Suppressor macrophage (primary cell): ENCODE measurements around the gene KLK1.
"Not testable (repeated sequence)": the region's sequence is repeated elsewhere in the genome, so short reads cannot be mapped to it uniquely, and the experiment has no call there.

Source experiments
- DNase-seq, 4 experiments: peaks; one replicate each; pipeline ENCODE4 v3.0.0-alpha.2; 2020 to 2022

The KLK1 gene

DNA sequence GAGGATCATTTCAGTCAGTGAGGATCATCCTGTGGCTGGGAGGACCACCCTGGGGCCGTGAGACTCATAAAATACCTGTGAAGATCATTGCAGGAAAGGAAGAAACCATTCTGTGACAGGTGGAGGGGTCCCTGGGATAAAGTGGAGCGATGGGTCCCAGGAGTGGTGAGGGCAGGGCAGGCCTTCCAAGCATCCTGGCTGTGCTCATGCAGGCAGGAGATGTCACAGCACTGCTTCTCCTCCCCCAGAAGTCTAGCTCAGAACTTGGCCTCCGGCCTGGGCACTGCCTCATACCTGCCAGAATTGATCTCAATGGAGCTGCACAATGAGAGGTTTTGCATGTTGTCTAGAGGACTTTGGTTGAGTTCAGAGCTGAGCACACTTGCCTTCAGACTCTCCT lies 11.1 kb downstream of the KLK1 start:
- DNase-seq = no peak

DNA sequence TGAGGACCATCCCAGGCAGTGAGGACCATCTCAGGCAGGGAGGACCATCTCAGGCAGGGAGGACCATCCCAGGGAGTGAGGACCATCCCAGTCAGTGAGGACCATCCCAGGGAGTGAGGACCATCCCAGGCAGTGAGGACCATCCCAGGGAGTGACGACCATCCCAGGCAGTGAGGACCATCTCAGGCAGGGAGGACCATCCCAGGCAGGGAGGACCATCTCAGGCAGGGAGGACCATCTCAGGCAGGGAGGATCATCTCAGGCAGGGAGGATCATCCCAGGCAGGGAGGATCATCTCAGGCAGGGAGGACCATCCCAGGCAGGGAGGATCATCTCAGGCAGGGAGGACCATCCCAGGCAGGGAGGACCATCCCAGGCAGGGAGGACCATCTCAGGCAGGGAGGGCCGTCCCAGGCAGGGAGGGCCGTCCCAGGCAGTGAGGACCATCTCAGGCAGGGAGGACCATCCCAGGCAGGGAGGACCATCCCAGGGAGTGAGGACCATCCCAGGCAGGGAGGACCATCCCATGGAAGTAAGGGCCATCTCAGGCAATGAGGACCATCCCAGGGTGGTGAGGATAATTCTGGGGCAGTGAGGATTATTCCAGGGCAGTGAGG lies 11.9 kb downstream of the KLK1 start:
- not testable (repeated sequence) for DNase-seq

DNA sequence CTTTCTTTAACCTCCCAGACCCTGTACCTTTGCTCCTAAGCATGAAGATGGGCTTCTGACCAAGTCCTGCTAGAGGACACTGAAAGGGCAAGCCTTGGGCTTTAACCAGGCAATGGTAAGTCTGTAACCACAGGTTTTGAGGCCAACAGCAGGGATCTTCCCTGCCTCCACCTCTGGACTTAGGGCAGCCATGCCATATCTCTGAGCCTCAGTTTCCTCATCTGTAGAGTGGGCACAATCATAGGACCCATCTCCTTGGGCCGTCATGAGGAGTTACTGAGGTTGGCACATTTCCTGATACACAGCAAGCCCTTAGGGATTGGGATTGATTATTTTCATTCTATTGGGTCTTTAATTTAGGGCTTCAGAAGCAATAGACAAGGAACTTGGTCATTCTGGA lies 14.7 kb downstream of the KLK1 start:
- no peak for DNase-seq

DNA sequence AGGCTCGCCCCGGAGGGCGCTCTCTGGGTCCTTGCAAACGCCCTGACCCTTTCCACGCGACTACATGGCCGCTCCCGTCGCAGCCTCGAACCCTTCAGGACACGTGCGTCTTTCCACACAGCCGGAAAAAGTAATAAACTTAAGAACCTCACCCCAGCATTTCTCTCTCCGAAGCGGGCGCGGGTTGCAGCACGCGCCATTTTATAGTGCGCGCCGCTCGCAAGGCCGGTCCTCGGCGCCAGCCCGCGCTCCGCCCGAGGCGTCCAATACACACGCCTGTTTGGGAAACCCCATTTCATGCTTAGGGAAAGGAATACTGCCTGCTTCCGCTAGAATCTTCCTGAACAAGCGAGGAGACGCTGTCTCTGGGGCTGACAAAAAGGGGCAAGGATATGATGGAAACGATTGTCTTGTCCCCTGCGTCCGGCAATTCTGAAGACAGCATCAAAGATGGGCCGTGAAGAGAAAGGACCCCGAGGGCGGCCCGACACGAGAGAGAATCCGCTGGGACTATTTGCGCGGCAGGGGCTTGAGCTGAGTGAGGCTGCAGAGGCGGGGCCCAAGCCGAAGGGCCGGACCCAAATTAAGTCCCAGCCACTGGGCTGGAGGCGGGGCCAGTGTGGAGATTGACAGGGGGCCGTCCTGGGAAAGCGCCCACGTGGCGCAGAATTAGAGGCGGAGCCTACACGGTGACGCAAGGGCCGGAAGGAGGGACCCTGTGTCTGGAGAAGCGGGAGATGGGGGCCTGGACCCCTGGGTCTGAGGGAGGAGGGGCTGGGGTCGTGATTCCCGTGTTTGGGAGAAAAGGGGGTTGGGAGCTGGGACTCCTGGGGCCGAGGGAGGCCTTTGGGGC lies 18.9 kb downstream of the KLK1 start:
- DNase-seq = peak; percentile 99 to 100 (median 99)

DNA sequence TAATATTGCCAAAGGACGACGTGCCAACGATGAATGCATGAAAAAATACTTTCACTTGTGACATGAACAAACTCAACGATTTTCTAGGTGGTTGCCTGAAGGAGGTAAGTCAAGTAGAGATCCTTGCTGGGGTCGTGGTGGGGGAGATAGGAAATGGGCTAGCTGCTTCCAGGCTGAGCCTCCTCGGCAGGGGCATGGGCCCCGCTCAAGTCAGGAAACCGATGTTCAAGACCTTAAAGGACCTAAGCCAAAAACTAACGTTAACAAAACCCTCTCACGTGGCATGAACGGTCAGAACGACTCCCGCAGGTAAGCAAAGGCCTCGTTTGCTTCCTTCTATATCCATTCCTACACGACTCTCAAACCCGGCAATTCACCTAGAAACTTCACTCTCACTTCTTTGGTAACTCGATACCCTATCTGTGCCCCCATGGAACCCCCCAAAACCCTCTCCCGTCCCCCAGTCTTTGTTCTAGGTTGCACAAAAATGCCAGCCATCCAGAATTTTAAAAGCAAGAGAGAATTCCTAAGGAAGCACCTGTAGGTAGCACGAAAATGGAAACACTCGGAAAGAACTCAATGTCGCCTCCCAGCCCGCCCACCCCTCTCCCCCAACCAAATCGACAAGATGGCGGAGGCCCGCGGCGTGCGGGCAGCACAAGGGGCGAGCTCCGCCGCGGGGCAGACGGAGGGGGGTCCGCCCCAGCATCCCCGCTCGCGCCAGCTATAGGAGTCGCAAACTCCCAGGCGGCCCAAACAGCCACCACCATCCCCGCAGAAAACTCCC lies 19.8 kb downstream of the KLK1 start:
- DNase-seq = peak in 3 of 4 experiments; percentile 29 to 56 (median 41)

DNA sequence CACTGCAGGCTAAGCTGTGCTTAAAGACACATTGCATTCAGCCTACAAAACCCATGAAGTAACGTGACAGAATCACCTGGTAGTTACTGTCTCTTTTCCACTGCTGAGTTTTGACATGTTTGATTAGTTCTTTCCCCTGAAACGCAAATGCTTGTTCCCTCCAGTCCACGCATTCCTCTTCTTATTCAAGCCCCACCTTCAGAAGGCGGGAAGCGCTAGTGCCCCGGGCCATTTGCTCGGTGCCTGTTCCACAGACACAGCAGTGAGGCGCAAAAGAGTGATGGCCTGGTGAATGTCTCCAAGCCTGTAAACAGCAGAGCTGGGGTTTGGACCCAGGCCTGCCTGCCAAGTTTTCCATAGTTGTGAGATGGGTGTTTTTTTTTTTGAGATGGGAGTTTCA lies 22.5 kb downstream of the KLK1 start:
- DNase-seq = no peak

DNA sequence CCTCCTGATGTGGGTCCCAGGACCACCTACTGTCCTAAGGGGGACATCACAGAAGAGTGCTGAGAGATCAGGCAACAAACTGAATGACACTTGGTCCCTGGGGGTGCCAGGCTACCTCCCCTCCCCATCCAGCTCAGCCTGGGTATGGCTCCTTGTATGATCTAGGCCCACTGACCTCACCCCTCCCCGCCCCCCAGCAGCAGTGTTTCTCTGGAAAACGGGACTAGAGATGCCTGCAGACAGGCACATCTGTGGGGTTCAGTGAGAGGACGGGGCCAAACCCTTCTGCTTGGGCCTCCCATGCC lies 24.1 kb downstream of the KLK1 start:
- DNase-seq = no peak

DNA sequence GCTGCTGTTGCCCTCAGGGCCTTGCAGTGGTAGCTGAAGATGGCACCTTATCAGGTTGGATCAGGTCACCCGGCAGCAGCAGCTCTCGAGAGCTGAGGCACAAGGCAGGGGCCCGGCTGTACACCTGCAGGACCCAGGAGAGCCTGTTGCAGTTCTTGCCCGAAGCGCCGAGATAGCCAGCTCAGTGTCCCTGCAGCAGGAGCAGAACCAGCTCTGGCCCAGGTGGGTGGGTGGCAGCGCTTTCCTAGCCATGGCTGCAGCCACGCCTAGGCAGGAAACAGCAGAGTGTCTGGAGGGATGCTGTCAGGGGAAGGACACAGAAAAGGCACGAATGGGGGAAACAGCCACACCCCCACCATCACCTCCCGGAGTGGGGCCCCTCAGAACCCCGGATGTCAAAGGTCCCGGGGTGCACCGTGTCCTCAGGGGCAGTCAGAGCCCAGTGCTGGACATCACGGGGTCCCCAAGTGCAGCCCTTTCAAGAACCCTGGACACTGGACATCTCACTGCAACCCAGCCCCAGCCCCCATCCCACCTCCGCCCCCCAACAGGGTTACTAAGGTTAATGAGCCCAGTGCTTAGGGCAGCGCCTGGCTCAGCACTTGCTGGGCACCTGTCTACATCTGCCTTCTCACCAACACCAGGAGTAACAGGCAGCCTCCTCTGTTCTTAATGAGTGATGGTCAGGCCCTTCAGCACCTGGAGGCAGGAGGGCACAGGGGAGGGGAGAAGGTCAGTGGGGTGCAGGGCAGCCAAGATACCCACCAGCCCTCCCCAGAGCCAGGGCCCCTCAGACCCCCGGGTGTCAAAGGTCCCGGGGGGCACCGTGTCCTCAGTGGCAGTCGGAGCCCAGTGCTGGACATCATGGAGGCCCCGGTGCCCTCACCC lies 24.7 kb downstream of the KLK1 start:
- no peak for DNase-seq

DNA sequence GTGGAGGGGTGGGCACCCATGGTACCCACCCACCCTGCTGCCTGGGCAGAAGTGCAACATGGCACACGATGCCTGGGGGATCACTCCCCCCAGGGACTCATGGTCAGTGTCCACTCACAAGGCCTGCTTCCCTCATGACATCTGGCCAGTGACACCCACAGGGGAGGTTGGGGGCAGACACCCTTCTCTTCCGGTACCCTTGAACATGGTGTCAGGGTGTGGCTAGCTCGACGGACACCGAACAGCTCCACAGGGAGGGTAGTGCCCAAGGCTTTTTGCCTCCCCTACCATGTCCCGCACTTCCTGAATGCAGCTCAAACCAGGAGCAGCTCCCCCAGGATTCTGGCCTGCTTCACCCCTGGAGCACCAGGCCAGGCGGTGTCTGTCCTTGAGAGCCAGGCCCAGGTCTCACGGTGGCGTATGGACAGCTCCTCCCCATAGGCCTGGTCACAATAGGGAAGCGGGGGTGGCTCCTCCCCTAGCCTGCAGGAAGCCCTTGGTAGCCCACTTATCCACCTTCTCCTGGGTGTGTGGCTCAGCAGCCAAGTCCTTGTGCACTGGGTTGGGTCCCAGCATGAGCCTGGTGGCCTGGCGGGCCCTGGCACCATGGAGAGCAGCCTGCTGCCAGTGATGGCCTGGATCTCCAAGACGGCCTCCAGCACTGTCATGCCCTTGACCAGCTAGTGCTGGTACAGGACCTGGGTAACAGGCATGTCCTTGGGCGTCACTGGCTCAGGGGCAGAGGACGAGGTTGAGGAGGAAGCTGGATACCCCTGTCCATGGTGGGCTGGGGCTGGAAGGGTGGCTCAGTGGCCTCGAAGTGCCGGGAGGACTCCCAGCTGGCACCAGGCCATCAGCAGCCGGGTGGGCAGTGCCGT lies 25.6 kb downstream of the KLK1 start:
- no peak for DNase-seq

DNA sequence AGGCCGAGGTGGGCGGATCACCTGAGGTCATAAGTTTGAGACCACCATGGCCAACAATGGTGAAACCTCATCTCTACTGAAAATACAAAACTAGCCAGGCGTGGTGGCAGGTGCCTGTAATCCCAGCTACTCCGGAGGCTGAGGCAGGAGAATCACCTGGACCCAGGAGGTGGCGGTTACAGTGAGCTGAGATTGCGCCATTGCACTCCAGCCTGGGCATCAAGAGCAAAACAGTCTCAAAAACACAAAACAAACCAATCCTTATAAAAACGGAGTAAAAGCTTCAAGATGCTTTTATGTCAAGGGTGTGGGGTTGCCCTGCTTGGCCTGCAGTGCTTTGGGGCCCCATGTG lies 26.2 kb downstream of the KLK1 start:
- no peak for DNase-seq

DNA sequence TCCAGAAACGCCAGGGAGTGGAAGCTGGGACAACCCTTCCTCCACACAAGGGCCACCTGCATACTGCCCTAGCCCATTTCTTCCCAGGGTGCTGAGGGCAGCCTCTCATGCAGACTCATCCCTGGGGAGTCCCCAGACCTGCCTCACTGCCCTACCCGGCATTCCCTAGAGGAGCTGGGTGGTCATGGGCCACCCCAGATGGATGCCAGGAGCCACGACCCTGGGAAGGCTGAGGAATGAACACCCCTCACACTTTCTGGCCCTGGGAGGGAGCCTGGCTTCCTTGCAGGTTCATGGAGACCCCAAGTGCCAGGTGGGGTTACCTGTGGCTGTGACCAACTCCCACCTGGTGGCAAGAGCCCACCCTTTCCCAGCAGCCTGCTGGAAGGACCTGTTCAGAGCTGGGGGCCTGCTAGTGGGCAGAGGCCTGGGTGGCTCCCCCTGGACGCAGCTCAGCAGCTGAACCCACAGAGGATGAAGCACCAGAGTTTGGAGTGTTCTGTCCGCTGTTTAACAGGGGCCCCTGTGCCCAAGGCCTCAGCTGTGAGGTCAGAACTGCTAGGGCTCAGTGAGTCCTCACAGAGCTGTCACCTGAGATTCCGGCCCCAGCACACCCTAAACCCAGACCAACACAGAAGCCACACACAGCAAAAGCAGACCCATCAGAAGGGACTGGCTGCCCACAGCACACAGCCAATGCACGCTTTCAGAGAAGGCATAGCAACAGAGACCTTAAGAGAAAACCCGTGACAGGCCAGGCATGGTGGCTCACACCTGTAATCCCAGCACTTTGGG lies 26.8 kb downstream of the KLK1 start:
- no peak for DNase-seq

DNA sequence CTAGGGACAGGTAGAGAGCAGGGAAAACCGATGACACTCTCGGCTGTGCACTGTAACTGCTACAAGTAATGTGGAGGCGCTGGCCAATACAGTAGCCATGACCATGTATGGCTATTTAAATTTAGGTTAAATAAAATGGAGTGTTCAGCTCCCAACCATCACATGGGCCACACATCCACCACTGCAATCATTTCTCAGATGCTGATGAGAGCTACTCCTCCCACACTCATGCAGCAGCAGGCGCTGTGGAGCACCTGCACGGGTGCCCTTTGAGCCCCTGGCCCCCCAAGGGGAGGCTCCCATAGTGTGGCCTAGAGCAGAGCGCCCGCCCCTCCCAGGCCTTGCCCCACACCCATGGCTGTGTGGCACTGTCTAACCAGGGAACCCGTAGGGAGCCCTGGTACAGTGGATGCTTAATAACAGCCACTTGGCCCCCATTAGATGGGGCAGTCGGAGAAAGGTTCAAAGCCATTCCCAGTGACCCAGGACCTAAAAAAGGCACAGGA lies 27.4 kb downstream of the KLK1 start:
- DNase-seq = no peak

DNA sequence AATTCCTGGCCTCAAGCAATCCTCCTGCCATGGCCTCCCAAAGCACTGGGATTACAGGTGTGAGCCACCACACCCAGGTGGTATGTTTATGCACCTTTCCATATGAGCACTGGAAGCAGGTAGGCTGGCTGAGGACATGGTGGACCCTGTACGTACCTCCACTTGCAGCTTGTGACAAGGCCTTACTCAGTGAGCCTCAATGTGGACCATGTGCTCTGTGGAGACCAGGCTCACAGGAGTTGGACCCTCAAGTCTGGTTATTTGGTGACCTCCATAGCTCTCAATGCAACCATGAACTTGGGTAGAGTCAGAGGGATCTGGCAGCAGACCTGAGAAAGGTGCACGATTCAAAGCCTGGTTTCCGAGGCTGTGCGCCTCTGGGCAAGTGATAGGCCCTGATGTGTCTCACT lies 27.9 kb downstream of the KLK1 start:
- no peak for DNase-seq

DNA sequence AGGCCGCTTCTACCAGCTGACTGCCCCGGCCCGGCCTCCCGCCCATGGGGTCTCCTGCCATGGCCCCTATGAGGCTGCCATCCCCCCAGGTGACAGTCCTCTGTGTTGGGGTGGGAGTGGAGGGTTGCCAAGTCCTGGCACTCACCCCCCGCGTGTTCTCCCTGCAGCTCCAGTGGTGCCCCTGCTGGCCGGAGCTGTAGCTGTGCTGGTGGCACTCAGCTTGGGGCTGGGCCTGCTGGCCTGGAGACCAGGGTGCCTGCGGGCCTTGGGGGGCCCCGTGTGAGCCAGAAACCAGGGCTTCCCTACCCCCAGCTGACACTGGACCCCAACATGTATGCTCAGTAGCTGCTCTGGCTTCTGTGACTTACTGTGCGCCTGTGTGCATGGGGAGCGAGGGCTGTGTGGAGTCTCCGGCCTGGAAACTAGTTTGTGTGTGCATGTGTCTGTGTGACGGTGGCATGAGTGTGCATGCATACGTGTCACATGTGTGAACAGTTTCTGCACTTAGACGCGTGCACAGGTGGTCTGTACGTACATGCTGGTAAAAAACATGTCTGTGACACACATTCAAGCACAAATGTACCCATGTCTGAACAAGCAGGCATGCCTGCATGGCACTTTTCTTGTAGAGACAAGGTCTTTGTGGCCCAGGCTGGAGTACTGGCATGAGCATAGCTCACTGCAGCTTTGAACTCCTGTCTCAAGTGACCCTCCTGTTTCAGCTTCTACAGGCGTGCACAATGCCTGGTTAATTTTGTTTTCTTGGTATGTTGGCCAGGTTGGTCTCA lies 28.5 kb downstream of the KLK1 start:
- peak in 1 of 4 experiments; percentile 29 for DNase-seq

DNA sequence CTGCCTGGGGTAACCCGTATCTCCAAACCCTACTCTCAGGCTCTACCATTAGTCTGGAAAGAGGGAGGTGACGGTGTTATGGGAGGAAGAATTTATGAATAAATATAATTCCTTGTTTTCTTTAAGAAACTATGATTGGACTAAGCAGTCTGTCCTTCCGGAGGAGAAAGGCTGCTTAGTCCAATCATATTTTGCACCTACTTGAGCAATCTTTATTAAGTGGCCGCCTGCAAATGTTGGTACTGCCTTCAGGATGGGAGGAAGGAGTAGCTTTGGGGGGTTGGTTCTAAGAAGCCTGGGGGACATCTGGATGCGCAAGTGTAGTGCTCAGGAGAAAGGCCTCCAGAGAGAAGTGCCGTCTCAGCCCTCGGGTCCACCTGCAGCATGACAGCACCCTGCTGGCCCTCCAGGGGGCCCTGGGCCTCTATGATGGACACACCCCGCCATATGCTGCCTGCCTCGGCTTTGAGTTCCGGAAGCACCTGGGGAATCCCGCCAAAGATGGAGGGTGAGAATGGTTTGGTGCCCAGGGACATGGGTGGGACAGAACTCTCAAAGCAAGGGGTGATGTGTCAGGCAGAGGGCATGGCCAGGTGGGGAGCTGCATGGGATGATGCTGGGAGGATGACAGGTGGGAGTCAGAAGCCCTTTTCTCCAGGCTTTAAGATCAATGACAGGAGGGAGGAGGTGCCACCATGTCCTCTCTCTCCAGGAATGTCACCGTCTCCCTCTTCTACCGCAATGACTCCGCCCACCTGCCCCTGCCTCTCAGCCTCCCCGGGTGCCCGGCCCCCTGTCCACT lies 29.3 kb downstream of the KLK1 start:
- no peak for DNase-seq

DNA sequence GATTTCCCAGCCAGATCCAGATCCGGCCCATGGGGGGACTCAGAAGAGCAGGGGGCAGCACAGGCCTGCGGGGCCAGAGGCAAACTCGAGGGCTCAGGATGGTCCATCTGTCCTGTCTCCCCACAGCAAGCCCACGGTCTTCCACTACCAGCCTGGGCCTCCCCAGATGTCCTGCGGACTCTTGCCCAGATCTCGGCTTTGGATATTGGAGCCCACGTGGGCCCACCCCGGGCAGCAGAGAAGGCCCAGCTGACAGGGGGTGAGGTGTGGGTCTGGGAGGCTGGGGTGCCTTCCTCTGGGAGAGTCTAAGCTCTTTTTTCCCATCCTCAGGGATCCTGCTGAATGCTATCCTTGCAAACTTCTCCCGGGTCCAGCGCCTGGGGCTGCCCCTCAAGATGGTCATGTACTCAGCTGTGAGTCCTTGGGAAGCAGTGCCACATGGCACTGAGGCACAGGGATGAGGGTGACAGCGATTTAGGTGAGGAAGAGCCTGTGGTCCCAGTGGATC lies 30.0 kb downstream of the KLK1 start:
- no peak for DNase-seq

DNA sequence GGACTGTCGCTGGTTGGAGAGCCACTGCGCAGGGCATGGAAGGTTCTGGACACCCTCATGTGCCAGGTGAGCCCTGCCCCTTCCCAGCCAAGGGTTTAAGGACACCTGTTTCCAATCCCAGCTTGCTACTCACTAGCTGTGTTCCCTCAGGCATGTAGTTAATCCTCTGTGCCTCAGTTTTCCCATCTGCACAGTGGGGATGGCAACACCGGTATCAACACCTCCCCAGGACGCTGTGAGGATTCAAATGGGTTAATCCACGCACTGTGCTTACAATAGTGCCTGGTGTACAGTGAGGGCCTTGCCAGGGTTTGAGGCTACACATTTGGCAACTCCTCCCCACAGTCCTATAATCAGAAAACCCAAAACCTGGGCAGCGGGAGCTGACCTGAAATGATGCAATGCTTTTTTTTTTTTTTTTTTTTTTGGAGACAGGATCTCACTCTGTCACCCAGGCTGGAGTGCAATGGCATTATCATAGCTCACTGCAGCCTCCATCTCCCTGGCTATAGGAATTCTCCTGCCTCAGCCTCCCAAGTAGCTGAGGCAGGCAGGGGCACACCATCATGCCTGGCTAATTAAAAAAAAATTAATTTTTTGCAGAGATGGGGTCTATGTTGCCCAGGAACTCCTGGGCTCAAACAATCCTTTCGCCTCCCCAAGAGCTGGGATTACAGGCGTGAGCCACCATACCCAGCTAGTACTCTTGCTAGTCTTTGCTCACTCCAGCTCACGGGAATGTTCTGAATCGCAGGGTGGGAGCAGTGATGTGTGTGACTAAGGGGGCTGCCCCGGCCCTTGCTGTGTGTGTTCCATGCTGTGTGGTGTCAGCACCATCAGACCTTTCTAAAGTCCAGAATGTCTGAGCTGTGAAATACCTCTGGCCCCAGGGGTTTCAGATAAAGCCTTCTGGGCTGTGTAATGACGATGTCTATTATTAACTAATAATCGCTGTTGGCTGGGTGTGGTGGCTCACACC lies 31.0 kb downstream of the KLK1 start:
- DNase-seq = no peak
